Keratinocyte (primary cell): ENCODE data around the gene CLTC.

Experiments
- EZH2 ChIP-seq: IDR thresholded peaks from one replicate; pipeline ENCODE4 v1.6.1; 2012; ENCODE audit warnings: inconsistent platforms, mild to moderate bottlenecking, low read length, moderate library complexity
- TF ChIP-seq, protein P1 (sequence below), 3 experiments: IDR thresholded peaks in 1 of 3; conservative IDR thresholded peaks in 1 of 3; optimal IDR thresholded peaks in 1 of 3; 2 replicates in 2 of 3; 3 replicates in 1 of 3; pipeline versions ENCODE3 to v1.5.1; 2011; ENCODE audit warnings: low read length in 3 of 3, mild to moderate bottlenecking in 3 of 3, moderate library complexity in 2 of 3, control low read depth in 1 of 3, inconsistent platforms in 1 of 3; ENCODE audit not compliant: insufficient read depth in 2 of 3; ENCODE audit errors: extremely low read depth in 1 of 3

GRCh38 chr17:59733697-59734096, 114.0 kb downstream of the CLTC start:
- TF ChIP-seq, protein P1, sequence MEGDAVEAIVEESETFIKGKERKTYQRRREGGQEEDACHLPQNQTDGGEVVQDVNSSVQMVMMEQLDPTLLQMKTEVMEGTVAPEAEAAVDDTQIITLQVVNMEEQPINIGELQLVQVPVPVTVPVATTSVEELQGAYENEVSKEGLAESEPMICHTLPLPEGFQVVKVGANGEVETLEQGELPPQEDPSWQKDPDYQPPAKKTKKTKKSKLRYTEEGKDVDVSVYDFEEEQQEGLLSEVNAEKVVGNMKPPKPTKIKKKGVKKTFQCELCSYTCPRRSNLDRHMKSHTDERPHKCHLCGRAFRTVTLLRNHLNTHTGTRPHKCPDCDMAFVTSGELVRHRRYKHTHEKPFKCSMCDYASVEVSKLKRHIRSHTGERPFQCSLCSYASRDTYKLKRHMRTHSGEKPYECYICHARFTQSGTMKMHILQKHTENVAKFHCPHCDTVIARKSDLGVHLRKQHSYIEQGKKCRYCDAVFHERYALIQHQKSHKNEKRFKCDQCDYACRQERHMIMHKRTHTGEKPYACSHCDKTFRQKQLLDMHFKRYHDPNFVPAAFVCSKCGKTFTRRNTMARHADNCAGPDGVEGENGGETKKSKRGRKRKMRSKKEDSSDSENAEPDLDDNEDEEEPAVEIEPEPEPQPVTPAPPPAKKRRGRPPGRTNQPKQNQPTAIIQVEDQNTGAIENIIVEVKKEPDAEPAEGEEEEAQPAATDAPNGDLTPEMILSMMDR (optimal IDR thresholded peaks at IDR 0.05 in 1 of 3, IDR thresholded peaks at IDR 0.05 in 1 of 3, conservative IDR thresholded peaks at IDR 0.05 in 1 of 3; ENCODE audit: extremely low read depth in 1 of 3, insufficient read depth in 2 of 3, low read length in 3 of 3) = no peak
- TF ChIP-seq EZH2 = no peak
